ENCODE measurements around the gene PPM1G. TPM values are rescaled to one million over a fixed set of nuclear protein-coding genes. Genes with fewer than 3 reads are reported as not detected.

Gene PPM1G
- total and polyA plus RNA-seq, 2 experiments from 2014 or later, result 183 to 201 TPM

GRCh38 chr2:27369471-27370025 is 39.8 kb downstream of the PPM1G start:
- peaks cover 34% of the 10 kb centered on the region for H3K79me2 ChIP-seq (replicated peaks; ENCODE audit: insufficient read depth)
- H3K4me2 ChIP-seq, result peak overlapping the region; percentile 98
- H3K4me3 ChIP-seq, result peak overlapping the region; percentile 93
- DNase-seq (ENCODE audit: low spot score), result peak; percentile 84
- H3K36me3 ChIP-seq (ENCODE audit: insufficient read depth), result peaks cover 25% of the 10 kb centered on the region
- no peaks in the 10 kb centered on the region for H3K27me3 ChIP-seq (ENCODE audit: insufficient read depth)
- peak overlapping the region; percentile 86 for H3K4me3 Mint-ChIP-seq
- no peaks in the 10 kb centered on the region for H3K9me3 Mint-ChIP-seq
- peaks cover 62% of the 10 kb centered on the region for H3K36me3 Mint-ChIP-seq (ENCODE audit: low read depth)
- H3K4me1 ChIP-seq (ENCODE audit: insufficient read depth), result peaks cover 20% of the 10 kb centered on the region
- H3K4me1 Mint-ChIP-seq, result peaks cover 24% of the 10 kb centered on the region
- peak overlapping the region; percentile 96 for H3K27ac Mint-ChIP-seq
- peak overlapping the region; percentile 84 for H2AFZ ChIP-seq
- no peak for TF ChIP-seq EZH2phosphoT487 (IDR thresholded peaks at IDR 0.05; ENCODE audit: unreplicated experiment)
- no peak for TF ChIP-seq CTCF (conservative IDR thresholded peaks at IDR 0.05; ENCODE audit: low read depth in 2 of 2)
- no peaks in the 10 kb centered on the region for H3K9me2 ChIP-seq (ENCODE audit: insufficient read depth)
- ATAC-seq, result peak; percentile 67
- peaks cover 5% of the 10 kb centered on the region; the same call in 1 of the 2 replicates for H4K20me1 ChIP-seq (replicated peaks; ENCODE audit: insufficient read depth)
- H3K27me3 Mint-ChIP-seq (ENCODE audit: insufficient read depth, low read depth, poor library complexity), result peaks cover 15% of the 10 kb centered on the region
- H3F3A ChIP-seq (replicated peaks; ENCODE audit: low read depth), result peaks cover 9% of the 10 kb centered on the region; the same call in 1 of the 2 replicates
- peak overlapping the region; percentile 42; the same call in 1 of the 2 replicates for H3K27ac ChIP-seq (ENCODE audit: low read depth)

- H3K27ac Mint-ChIP-seq, result no peak overlapping the region
Observed at GRCh38 chr2:27363933-27364332, 45.5 kb downstream of the PPM1G start.

More at GRCh38 chr2:27363933-27364332, 45.5 kb downstream of the PPM1G start:
- no peak overlapping the region for H3K4me2 ChIP-seq
- DNase-seq (ENCODE audit: low spot score), result no peak
- peaks cover 16% of the 10 kb centered on the region for H3F3A ChIP-seq (replicated peaks; ENCODE audit: low read depth)
- H4K20me1 ChIP-seq (replicated peaks; ENCODE audit: insufficient read depth), result peaks cover 19% of the 10 kb centered on the region; the same call in 1 of the 2 replicates
- peaks cover 4% of the 10 kb centered on the region for H3K27me3 Mint-ChIP-seq (ENCODE audit: insufficient read depth, low read depth, poor library complexity)
- H3K4me1 Mint-ChIP-seq, result peaks cover 3% of the 10 kb centered on the region; the same call in 2 of the 3 replicates
- no peaks in the 10 kb centered on the region for H3K4me1 ChIP-seq (ENCODE audit: insufficient read depth)
- H3K27me3 ChIP-seq (ENCODE audit: insufficient read depth), result no peaks in the 10 kb centered on the region
- no peaks in the 10 kb centered on the region for H3K9me2 ChIP-seq (ENCODE audit: insufficient read depth)
- H3K4me3 Mint-ChIP-seq, result no peak overlapping the region
- H3K36me3 Mint-ChIP-seq (ENCODE audit: low read depth), result peaks cover 55% of the 10 kb centered on the region
- peaks cover 21% of the 10 kb centered on the region for H3K36me3 ChIP-seq (ENCODE audit: insufficient read depth)
- H3K4me3 ChIP-seq, result no peak overlapping the region
- no peak overlapping the region for H2AFZ ChIP-seq
- no peak for ATAC-seq
- no peak overlapping the region for H3K27ac ChIP-seq (ENCODE audit: low read depth)
- peaks cover 6% of the 10 kb centered on the region for H3K79me2 ChIP-seq (replicated peaks; ENCODE audit: insufficient read depth)
- H3K9me3 Mint-ChIP-seq, result no peaks in the 10 kb centered on the region
- no peak for TF ChIP-seq JUNB (IDR thresholded peaks at IDR 0.05; ENCODE audit: unreplicated experiment)
- TF ChIP-seq, protein P1, sequence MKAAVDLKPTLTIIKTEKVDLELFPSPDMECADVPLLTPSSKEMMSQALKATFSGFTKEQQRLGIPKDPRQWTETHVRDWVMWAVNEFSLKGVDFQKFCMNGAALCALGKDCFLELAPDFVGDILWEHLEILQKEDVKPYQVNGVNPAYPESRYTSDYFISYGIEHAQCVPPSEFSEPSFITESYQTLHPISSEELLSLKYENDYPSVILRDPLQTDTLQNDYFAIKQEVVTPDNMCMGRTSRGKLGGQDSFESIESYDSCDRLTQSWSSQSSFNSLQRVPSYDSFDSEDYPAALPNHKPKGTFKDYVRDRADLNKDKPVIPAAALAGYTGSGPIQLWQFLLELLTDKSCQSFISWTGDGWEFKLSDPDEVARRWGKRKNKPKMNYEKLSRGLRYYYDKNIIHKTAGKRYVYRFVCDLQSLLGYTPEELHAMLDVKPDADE (IDR thresholded peaks at IDR 0.05), result no peak
- no peak for TF ChIP-seq POLR2AphosphoS5 (IDR thresholded peaks at IDR 0.05; ENCODE audit: low read depth)
- no peak for TF ChIP-seq ZNF331 (CRISPR knock-in tag; IDR thresholded peaks at IDR 0.05; ENCODE audit: low read depth)
- no peak for TF ChIP-seq EZH2phosphoT487 (IDR thresholded peaks at IDR 0.05; ENCODE audit: unreplicated experiment)
- no peak for TF ChIP-seq ZNF462 (CRISPR knock-in tag; IDR thresholded peaks at IDR 0.05)

Measured in GM23338 (cell line).